ENCODE data around the gene DNAH2. TPM values are rescaled to one million over a fixed set of nuclear protein-coding genes. Genes with fewer than 3 reads are reported as not detected.
A peak's percentile ranks its signal among the peaks of the same experiment; 100 is the strongest.

The DNAH2 gene
- total RNA-seq, 1 experiment from 2014 or later: 2.0 TPM

DNA sequence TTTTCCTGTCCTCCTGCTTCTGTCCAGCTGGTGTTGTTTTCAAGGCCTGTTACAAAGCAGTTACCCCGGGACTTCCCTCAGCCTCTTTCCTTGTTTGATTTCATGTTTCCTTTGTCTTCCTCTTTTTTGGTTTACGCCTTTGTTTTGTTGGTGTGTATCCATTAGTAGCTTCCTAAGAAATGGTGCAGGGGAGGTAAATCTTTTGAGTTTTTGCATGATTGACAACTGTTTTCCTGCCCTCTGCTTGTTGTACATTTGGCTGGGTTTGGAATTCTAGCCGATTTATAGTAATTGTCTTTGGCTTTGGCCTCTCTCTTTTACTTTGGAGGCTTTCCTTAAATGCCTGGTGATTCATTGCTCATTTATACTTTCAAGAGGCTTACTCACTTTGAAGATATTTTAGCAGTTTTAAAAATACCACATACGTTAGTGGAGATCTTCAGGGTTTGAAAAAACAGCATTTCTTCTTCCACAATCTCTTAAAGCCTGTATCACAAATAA lies 32.8 kb downstream of the DNAH2 start:
- Histone ChIP-seq H3K79me2 (ENCODE audit: insufficient read depth, low read length) (no peaks in the 10 kb centered on the region), H3K9me2 (ENCODE audit: insufficient read depth) (no peaks in the 10 kb centered on the region), H4K20me1 (ENCODE audit: insufficient read depth) (no peaks in the 10 kb centered on the region), H3K4me1 (ENCODE audit: control insufficient read depth in 1 of 2, insufficient read depth in 2 of 2, low read length in 2 of 2) (peaks cover 22 to 43% of the 10 kb centered on the region in 2 experiments), H2AFZ (ENCODE audit: low read depth, low read length, poor library complexity, severe bottlenecking) (peak overlapping the region; percentile 73), H3K36me3 (ENCODE audit: control insufficient read depth in 1 of 2, insufficient read depth in 2 of 2, low read length in 2 of 2) (no peaks in the 10 kb centered on the region), H3K4me2 (ENCODE audit: low read length) (peak overlapping the region; percentile 35), H3K9ac (ENCODE audit: low read length) (peak overlapping the region; percentile 31), H3K27me3 (ENCODE audit: insufficient read depth, low read length) (no peaks in the 10 kb centered on the region), H3K9me3 (ENCODE audit: control insufficient read depth in 1 of 2, insufficient read depth in 1 of 2, low read depth in 1 of 2, low read length in 2 of 2) (no peaks in the 10 kb centered on the region), H3K27ac (ENCODE audit: low read depth, low read length) (peak overlapping the region; percentile 41; the same call in 1 of the 2 replicates), H3K4me3 (replicated peaks in 1 of 2; ENCODE audit: low read depth in 1 of 2, low read length in 2 of 2) (peak overlapping the region in 1 of 2 experiments; percentile 13; a peak in 1 of 4 replicates)
- CTCF ChIA-PET: no interaction called here
- TF ChIP-seq JUND (IDR thresholded peaks at IDR 0.05): peak; percentile 41; the same call in 1 of the 2 replicates
- 0 out of 2 replicates have a peak, but pooled peaks have one; percentile 11 for TF ChIP-seq SP1 (IDR thresholded peaks at IDR 0.05; ENCODE audit: low read depth)
- 0 out of 2 replicates have a peak, but pooled peaks have one; percentile 26 for TF ChIP-seq CBX3 (IDR thresholded peaks at IDR 0.05; ENCODE audit: low read depth)
- peak; percentile 62 for TF ChIP-seq FOSL1 (IDR thresholded peaks at IDR 0.05; ENCODE audit: low read depth)
- TF ChIP-seq, protein P1, sequence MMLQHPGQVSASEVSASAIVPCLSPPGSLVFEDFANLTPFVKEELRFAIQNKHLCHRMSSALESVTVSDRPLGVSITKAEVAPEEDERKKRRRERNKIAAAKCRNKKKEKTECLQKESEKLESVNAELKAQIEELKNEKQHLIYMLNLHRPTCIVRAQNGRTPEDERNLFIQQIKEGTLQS (IDR thresholded peaks at IDR 0.05): no peak
- no peak for TF ChIP-seq EGR1 (IDR thresholded peaks at IDR 0.05; ENCODE audit: low read depth)
- intact Hi-C loops (cut with micrococcal nuclease): no loop called here
- BruUV-seq (replicated peaks): no TSS peak
- RAD21 ChIA-PET (ENCODE audit: low non-redundant PET in 1 of 2, low total read pairs in 2 of 2, uncharacterized antibody in 2 of 2, unreplicated experiment in 2 of 2): no interaction called here
- ATAC-seq: no peak; the same call in 1 of the 2 replicates
- no peak for DNase-seq (ENCODE audit: low read depth, low spot score)
- POLR2A ChIA-PET: no interaction called here

GRCh38 chr17:7754656-7755055 lies 37.1 kb downstream of the DNAH2 start:
- intact Hi-C loops (cut with micrococcal nuclease): no loop called here

More at GRCh38 chr17:7754656-7755055, 37.1 kb downstream of the DNAH2 start:
- H3K27me3 ChIP-seq (ENCODE audit: insufficient read depth, low read length): no peaks in the 10 kb centered on the region
- ATAC-seq (no peak), DNase-seq (ENCODE audit: low read depth, low spot score) (no peak)
- peak overlapping the region; percentile 69 for H3K4me2 ChIP-seq (ENCODE audit: low read length)
- H4K20me1 ChIP-seq (ENCODE audit: insufficient read depth): no peaks in the 10 kb centered on the region
- peaks cover 10 to 25% of the 10 kb centered on the region in 2 experiments for H3K4me1 ChIP-seq (ENCODE audit: control insufficient read depth in 1 of 2, insufficient read depth in 2 of 2, low read length in 2 of 2)
- H3K9me2 ChIP-seq (ENCODE audit: insufficient read depth): no peaks in the 10 kb centered on the region
- no peaks in the 10 kb centered on the region; a peak in 1 of 4 replicates for H3K9me3 ChIP-seq (ENCODE audit: control insufficient read depth in 1 of 2, insufficient read depth in 1 of 2, low read depth in 1 of 2, low read length in 2 of 2)
- no peak overlapping the region for H3K4me3 ChIP-seq (replicated peaks in 1 of 2; ENCODE audit: low read depth in 1 of 2, low read length in 2 of 2)
- ChIA-PET RAD21 (ENCODE audit: low non-redundant PET in 1 of 2, low total read pairs in 2 of 2, uncharacterized antibody in 2 of 2, unreplicated experiment in 2 of 2) (no interaction called here), CTCF (no interaction called here), POLR2A (no interaction called here)
- H3K27ac ChIP-seq (ENCODE audit: low read depth, low read length): no peak overlapping the region
- no TSS peak for BruUV-seq (replicated peaks)
- no peak overlapping the region for H2AFZ ChIP-seq (ENCODE audit: low read depth, low read length, poor library complexity, severe bottlenecking)
- TF ChIP-seq EGR1 (IDR thresholded peaks at IDR 0.05; ENCODE audit: low read depth) (no peak), YY1 (IDR thresholded peaks at IDR 0.05; ENCODE audit: extremely low read depth, insufficient replicate concordance, low read depth, low read length) (no peak)
- no peaks in the 10 kb centered on the region for H3K36me3 ChIP-seq (ENCODE audit: control insufficient read depth in 1 of 2, insufficient read depth in 2 of 2, low read length in 2 of 2)
- H3K9ac ChIP-seq (ENCODE audit: low read length): no peak overlapping the region
- H3K79me2 ChIP-seq (ENCODE audit: insufficient read depth, low read length): no peaks in the 10 kb centered on the region
